ENCODE data around the gene MAPK13.
"Not testable (repeated sequence)": the region's sequence is repeated elsewhere in the genome, so short reads cannot be mapped to it uniquely, and the experiment has no call there.

Gene MAPK13

GRCh38 chr6:36115412-36115811 is 14.9 kb upstream of the MAPK13 start:
- no peak for DNase-seq

- no peak for DNase-seq
Observed at GRCh38 chr6:36116066-36116864, 14.0 kb upstream of the MAPK13 start.

GRCh38 chr6:36116943-36117342 is 13.4 kb upstream of the MAPK13 start:
- no peak for DNase-seq

GRCh38 chr6:36117658-36118549 is 12.4 kb upstream of the MAPK13 start:
- no peak for DNase-seq

GRCh38 chr6:36118550-36119107 is 11.7 kb upstream of the MAPK13 start:
- peak; percentile 64 for DNase-seq

- DNase-seq = no peak
Observed at GRCh38 chr6:36119209-36119608, 11.1 kb upstream of the MAPK13 start.

- DNase-seq = no peak
Observed at GRCh38 chr6:36120018-36120417, 10.3 kb upstream of the MAPK13 start.

GRCh38 chr6:36120539-36120938 is 9.8 kb upstream of the MAPK13 start:
- peak; percentile 61 for DNase-seq

- peak; percentile 66 for DNase-seq
Observed at GRCh38 chr6:36120979-36121786, 9.1 kb upstream of the MAPK13 start.

GRCh38 chr6:36121787-36122494 is 8.4 kb upstream of the MAPK13 start:
- no peak for DNase-seq

- no peak for DNase-seq
Observed at GRCh38 chr6:36122495-36123269, 7.6 kb upstream of the MAPK13 start.

- DNase-seq = peak; percentile 89
Observed at GRCh38 chr6:36123270-36124139, 6.8 kb upstream of the MAPK13 start.

- not testable (repeated sequence) for DNase-seq
Observed at GRCh38 chr6:36124346-36124745, 6.0 kb upstream of the MAPK13 start.

GRCh38 chr6:36124881-36125280 is 5.4 kb upstream of the MAPK13 start:
- no peak for DNase-seq

- DNase-seq = no peak
Observed at GRCh38 chr6:36125575-36125974, 4.7 kb upstream of the MAPK13 start.

GRCh38 chr6:36126121-36126520 is 4.2 kb upstream of the MAPK13 start:
- DNase-seq = no peak

- DNase-seq = no peak
Observed at GRCh38 chr6:36126553-36127458, 3.5 kb upstream of the MAPK13 start.

GRCh38 chr6:36127462-36128016 is 2.8 kb upstream of the MAPK13 start:
- no peak for DNase-seq

- no peak for DNase-seq
Observed at GRCh38 chr6:36128073-36128472, 2.2 kb upstream of the MAPK13 start.

Measured in activated CD4-positive, CD25-positive, alpha-beta regulatory T cell treated with anti-CD3 and anti-CD28 coated beads, Interleukin-2, amount 50 U/mL, for 72 hours (primary cell).